ENCODE data around the gene TTLL8.

Gene TTLL8

DNA sequence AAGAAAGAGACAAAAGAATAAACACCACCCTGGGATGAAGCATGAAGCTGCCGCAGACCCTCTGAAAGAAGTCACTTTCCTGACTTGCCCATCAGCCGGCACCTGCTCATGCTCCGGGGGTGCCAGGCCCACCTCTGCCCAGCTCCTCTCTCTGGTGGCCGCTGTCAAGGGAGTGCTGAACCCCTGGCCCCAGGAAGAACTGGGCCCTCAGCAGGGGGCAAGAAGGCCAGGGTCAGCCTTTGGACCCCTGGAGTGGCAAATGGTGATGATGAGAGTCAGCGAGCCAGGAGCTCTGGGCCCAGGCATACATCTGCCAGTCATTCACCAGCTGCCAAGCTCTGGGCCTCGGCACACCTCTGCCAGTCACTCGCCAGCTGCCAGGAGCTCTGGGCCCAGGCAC is 17.4 kb downstream of the TTLL8 start:
- no peak for DNase-seq

- DNase-seq: no peak
These were observed 18.2 kb downstream of the TTLL8 start for GRCh38 chr22:50039669-50040443.

GRCh38 chr22:50035976-50036724 is 21.9 kb downstream of the TTLL8 start:
- DNase-seq: no peak

DNA sequence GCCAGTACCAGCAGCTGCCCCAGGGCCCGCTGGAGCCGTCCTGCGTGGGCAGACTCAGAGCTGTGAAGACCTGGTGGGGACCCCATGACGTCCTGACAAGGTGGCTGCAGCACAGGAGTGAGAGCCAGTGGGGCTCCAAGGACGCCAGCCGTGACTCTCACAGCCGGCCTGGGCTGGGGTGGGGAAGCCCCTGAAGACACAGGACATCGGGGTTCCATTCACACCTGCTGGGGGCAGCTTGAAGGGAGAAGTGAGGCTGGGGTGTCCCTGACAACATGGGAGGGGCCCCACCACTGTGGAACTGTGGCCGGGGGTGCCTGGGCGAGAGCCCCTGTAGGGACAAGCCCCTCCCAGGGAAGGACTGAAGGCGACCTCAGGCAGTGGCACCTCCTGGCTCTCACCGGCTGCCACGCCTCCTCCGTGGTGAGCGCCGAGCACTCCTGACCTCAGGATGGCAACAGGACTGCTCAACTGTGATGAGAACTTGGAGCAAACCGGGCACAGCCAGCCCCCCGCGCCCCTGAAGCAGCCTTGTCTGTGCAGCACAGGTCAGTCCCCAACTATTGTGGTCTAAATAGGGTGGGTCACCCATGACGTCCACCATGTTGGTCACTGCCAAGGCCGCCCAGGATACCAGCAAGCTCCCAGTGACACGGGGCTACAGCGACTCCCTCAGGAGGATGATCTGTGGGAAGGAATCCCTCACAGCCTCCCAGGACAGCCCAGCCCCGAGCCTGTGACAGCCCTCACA is 22.8 kb downstream of the TTLL8 start:
- DNase-seq: peak; percentile 34

GRCh38 chr22:50034126-50035081 is 23.7 kb downstream of the TTLL8 start:
- no peak for DNase-seq

- DNase-seq: no peak
These were observed 25.0 kb downstream of the TTLL8 start for GRCh38 chr22:50032941-50033601.

DNA sequence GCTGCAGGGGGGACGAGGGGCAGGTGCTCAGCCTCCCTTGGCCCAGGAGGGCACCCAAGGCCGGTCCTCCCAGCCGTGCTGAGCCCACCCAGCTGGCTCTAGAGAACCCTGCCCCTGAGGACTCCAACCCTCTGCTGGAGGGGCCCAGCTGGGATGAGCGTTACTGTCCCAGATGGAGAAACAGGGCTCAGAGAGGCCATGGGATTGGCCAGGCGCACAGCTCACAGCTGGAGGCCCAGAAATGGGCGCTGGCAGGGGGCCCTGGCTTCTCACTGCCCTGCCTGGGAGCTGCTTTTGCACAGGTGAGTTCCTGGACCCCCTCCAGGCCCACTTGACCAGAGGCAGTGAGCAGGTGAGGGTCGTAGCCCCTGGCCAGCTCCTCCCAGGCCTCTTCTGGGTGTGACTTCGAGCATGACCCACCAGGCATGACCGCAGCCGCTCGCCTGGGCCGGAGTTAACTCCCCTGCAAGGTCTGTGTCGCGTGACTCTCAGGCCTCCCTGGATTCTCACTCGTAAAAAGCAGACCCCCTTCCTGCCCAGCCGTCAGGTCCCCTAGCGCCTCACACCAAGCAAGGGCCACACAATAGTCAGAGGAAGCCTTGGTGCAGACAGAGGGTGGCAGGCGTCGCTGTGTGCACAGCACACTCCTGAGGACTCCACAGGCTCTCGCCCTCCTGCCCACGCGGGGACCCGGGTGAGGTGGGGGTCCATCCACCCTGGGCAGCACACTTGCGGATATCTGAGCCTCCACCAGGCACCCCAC is 25.8 kb downstream of the TTLL8 start:
- no peak for DNase-seq

GRCh38 chr22:50031189-50032091 is 26.7 kb downstream of the TTLL8 start:
- DNase-seq: no peak

DNA sequence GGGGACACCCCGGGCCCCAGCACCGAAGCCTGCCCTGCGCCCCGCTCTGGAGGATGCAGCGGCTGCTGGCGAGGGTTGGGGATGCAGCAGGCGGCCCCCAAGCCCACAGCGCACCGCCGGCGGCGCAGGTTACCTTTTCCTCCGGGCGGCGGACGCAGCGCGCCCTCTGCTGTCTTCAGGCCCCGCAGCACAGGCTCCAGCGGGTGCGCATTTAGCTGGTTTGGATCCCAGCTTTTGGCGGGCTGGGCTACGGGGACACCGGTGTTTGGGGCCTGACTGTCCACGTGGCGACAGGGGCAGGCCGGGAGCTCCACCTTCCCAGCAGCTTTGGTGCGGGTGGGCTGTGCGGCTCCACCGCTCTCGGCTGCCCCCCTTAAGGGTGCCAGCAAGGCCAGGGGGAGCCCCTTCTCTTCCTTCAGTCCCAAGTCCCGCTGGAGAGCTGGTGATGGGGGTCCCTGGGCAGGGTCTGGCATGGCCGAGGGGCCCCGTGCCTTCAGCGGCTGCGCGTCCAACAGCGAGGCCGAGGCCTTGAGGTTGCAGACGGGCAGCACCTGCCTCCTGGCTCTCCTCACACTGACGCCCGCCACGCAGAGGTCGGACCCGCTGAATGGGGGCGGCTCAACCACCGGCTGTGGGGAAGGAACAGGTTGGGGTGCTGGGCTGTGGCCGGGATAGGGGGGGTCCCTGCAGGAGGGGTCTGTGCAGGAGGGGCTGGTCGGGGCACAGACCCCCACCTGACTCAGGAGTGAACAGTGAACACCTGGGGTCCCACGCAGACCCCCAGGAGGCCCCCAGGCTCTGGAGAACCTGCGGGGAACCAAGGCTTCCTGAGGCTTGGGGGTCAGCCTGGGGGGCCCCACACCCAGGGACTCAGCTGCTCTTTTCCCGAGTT is 27.6 kb downstream of the TTLL8 start:
- DNase-seq: peak; percentile 93

GRCh38 chr22:50027639-50028537 is 30.2 kb downstream of the TTLL8 start:
- DNase-seq: peak; percentile 85

DNA sequence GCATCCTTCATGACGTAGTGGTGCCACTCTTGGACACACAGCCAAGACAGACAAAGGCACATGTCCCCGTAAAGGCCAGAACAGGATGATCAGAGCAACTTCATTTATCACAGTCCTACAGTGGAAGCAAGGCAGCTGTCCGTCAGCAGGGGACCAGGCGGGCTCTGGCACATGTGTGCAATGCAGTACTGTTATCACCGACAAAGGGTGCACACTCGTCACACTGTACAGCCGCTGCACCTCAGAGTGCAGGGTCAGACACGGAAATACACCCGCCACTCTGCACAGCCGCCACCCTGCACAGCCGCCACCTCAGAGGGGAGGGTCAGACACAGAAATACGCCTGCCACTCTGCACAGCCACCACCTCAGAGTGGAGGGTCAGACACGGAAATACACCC is 32.1 kb downstream of the TTLL8 start:
- DNase-seq: no peak

DNA sequence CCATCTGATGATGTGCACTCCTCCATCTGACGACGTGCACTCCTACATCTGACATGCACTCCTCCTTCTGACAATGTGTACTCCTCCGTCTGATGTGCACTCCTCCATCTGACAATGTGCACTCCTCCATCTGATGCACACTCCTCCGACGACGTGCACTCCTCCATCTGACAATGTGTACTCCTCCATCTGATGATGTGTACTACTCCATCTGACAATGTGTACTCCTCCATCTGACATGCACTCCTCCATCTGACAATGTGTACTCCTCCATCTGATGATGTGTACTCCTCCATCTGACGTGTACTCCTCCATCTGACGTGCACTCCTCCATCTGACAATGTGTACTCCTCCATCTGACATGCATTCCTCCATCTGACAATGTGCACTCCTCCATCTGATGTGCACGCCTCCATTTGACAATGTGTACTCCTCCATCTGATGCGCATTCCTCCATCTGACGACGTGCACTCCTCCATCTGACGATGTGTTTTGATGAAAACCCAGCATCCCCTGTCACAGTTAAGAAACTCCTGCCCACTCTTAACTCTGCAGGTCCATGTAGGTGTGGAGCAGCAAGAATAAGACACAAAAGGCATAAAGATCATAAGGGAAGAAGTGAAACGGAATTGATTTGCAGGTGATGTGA is 35.8 kb downstream of the TTLL8 start:
- DNase-seq: no peak

- DNase-seq: no peak
These were observed 37.5 kb downstream of the TTLL8 start for GRCh38 chr22:50020606-50021005.

DNA sequence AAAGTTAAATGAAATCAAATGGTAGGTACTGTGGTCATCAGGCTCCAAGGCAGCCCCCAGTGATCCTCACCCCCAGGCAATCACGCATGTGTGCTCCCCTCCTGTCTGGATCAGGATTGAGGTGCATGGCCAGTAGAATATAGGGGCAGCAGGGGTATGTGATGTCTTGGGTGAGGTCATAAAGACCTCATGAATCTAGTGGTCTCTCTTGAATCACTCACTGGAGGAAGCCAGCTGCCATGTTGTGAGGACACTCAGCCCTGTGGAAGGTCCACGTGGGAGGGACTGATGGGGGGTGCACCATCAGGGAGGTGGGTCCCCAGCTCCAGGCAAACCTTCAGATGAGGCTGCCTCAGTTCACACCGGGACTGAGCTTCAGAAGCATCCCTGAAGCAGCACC is 38.8 kb downstream of the TTLL8 start:
- DNase-seq: no peak

- DNase-seq: no peak
These were observed 39.4 kb downstream of the TTLL8 start for GRCh38 chr22:50018608-50019285.

DNA sequence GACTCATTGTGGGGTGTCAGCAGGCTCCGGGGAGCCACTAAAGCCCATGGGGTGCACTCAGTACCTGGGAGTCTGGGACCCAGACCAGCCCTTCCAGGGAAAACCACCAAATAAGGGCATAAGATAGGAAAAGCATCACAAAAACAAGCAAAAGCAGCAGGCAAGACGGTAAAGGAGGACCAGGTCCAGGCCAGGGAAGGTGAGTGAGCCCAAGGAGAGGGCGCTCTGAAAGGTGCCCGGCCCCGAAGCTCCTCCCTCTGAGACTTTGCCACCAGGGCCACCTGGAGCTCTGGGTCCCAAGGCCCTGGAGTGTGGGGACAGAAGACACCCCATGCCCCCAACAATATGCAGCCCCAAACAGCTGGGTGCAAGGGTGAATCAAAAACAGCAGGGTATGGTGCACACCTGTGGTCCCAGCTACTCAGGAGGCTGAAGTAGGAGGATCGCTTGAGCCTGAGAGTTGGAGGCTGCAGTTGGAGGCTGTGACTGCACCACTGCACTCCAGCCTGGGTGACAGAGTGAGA is 40.3 kb downstream of the TTLL8 start:
- no peak for DNase-seq
